AG09319 (cell line): ENCODE results near the gene PRDM15.

ENCODE experiments used
- DNase-seq: peaks from one replicate; pipeline ENCODE4 v3.0.0-alpha.2; 2010; ENCODE audit warnings: low read depth; ENCODE audit errors: extremely low read depth
- CTCF ChIP-seq: IDR thresholded peaks from 2 replicates; pipeline ENCODE4 v1.5.1; 2011; ENCODE audit warnings: low read depth, mild to moderate bottlenecking, inconsistent platforms, low read length, moderate library complexity

PRDM15 gene

GRCh38 chr21:41806773-41807172, 72.4 kb downstream of the PRDM15 start:
- DNase-seq, result no peak

GRCh38 chr21:41805643-41806042, 73.5 kb downstream of the PRDM15 start:
- no peak for DNase-seq
- no peak for TF ChIP-seq CTCF

More at GRCh38 chr21:41806773-41807172, 72.4 kb downstream of the PRDM15 start:
- no peak for TF ChIP-seq CTCF

GRCh38 chr21:41805038-41805437, 74.1 kb downstream of the PRDM15 start:
- DNase-seq, result no peak
- no peak for TF ChIP-seq CTCF

- DNase-seq, result no peak
- no peak for TF ChIP-seq CTCF
These were observed 74.8 kb downstream of the PRDM15 start for GRCh38 chr21:41804381-41804780.

GRCh38 chr21:41803316-41803715, 75.8 kb downstream of the PRDM15 start:
- no peak for TF ChIP-seq CTCF
- no peak for DNase-seq

GRCh38 chr21:41802684-41803083, 76.5 kb downstream of the PRDM15 start:
- peak; percentile 35 for DNase-seq
- TF ChIP-seq CTCF, result no peak

GRCh38 chr21:41802198-41802584, 77.0 kb downstream of the PRDM15 start:
- TF ChIP-seq CTCF, result no peak
- DNase-seq, result no peak
